Activated B cell treated with CpG ODN at 0.5 μM for 24 hours (primary cell): ENCODE measurements around the gene SLC48A1. TPM values are rescaled to one million over a fixed set of nuclear protein-coding genes. Genes with fewer than 3 reads are reported as not detected.

ENCODE experiments used
- ATAC-seq: fragments of 200-7000 bp; cut with Tn5 transposase; one replicate; pipeline ENCODE4 v1.10.0; 2021; ENCODE audit warnings: low read depth, mild to moderate bottlenecking, moderate library complexity
- CTCF ChIA-PET: fragments of 350-600 bp; sonication (Branson Sonifier 250); formaldehyde crosslinking; loops from one replicate; lab custom pipeline; 2021; ENCODE audit warnings: antibody characterized with exemption; lab: Charles Lee
- POLR2A ChIA-PET: fragments of 350-600 bp; sonication (Branson Sonifier 250); formaldehyde crosslinking; loops from one replicate; lab custom pipeline; 2021; ENCODE audit warnings: antibody characterized with exemption; lab: Charles Lee
- DNase-seq: peaks from one replicate; pipeline ENCODE4 v3.0.0; 2022
- H3K27ac Mint-ChIP-seq: one replicate; pipeline ENCODE4 v1.8.0; 2020; ENCODE audit warnings: mixed read lengths
- H3K27me3 Mint-ChIP-seq: one replicate; pipeline ENCODE4 v1.8.0; 2021; ENCODE audit warnings: mixed read lengths
- H3K36me3 Mint-ChIP-seq: one replicate; pipeline ENCODE4 v1.8.0; 2021; ENCODE audit warnings: low read depth, mixed read lengths
- H3K4me1 Mint-ChIP-seq: one replicate; pipeline ENCODE4 v1.8.0; 2021; ENCODE audit warnings: mixed read lengths
- H3K4me3 Mint-ChIP-seq: one replicate; pipeline ENCODE4 v1.8.0; 2020; ENCODE audit warnings: mild to moderate bottlenecking, mixed read lengths
- H3K9me3 Mint-ChIP-seq: one replicate; pipeline ENCODE4 v1.8.0; 2020; ENCODE audit warnings: mixed read lengths
- intact Hi-C: fragments of 100-400 bp; cut with micrococcal nuclease; formaldehyde crosslinking; loops from one replicate; pipeline ENCODE4 v1.15.1; 2024
- total RNA-seq: library from RNA; stranded (reverse); gene quantifications from 2 replicates; pipeline ENCODE4 v1.2.3, GENCODE V29; 2022
- TF ChIP-seq, protein P1 (sequence below): fragments of 200-600 bp; IDR thresholded peaks from one replicate; pipeline ENCODE4 v1.8.0; 2022; ENCODE audit warnings: antibody characterized with exemption, mild to moderate bottlenecking

The SLC48A1 gene
- total RNA-seq, 1 donor from 2014 or later: 12.8 TPM

DNA sequence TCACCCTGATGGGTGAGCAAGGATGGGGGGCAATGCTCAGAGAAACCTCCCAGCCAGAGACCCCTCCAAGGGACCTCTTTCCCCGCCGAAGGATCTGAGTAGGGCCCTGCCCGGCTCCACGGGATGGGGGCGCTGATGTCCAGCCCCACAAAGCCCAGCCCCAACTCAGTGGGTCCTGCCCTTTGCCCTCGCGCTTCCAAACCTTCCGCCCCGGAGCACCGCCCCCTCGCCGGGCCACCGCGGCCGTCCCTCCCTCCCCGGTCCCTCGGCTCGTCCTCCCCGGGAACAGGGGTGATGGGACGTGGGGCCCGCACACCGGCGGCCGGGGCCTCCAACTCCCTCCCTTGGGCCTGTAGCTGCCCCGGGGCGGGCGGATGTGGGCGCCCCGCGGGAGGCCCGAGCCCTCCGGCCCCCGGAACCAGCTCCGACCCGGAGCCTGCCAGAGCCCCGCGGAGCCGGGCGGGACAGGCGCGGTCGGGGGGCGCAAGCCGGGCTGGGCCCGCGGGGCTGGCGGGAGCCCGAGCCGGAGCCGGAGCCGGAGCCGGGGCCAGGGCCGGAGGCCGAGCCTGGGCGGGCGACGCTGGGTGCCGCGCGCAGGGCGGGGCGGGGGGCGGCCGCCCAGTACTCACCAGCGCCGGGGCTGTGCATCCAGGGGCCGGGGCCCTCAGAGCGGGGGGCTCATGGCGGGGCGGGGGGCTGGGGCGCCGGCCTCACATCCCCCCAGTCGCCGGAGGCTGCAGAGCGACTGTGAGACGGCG is 46.3 kb downstream of the SLC48A1 start:
- no peaks in the 10 kb centered on the region for H3K9me3 Mint-ChIP-seq
- H3K27me3 Mint-ChIP-seq: no peaks in the 10 kb centered on the region
- peak; percentile 59 for DNase-seq
- peak overlapping the region; percentile 89 for H3K4me3 Mint-ChIP-seq
- TF ChIP-seq, protein P1, sequence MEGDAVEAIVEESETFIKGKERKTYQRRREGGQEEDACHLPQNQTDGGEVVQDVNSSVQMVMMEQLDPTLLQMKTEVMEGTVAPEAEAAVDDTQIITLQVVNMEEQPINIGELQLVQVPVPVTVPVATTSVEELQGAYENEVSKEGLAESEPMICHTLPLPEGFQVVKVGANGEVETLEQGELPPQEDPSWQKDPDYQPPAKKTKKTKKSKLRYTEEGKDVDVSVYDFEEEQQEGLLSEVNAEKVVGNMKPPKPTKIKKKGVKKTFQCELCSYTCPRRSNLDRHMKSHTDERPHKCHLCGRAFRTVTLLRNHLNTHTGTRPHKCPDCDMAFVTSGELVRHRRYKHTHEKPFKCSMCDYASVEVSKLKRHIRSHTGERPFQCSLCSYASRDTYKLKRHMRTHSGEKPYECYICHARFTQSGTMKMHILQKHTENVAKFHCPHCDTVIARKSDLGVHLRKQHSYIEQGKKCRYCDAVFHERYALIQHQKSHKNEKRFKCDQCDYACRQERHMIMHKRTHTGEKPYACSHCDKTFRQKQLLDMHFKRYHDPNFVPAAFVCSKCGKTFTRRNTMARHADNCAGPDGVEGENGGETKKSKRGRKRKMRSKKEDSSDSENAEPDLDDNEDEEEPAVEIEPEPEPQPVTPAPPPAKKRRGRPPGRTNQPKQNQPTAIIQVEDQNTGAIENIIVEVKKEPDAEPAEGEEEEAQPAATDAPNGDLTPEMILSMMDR: no peak
- H3K27ac Mint-ChIP-seq: peak overlapping the region; percentile 93
- peak; percentile 32 for ATAC-seq
- intact Hi-C loops: loop anchor here (1.0 to 2.0 kb wide), 5 partner anchors 8 to 40 kb away; no protein-coding TSS in a partner anchor
- H3K4me1 Mint-ChIP-seq: peaks cover 65% of the 10 kb centered on the region
- ChIA-PET POLR2A (interaction anchor here (0.9 to 19.6 kb wide), 12 partner anchors 9 to 113 kb away, joined by 3 to 573 read pairs (median 4); partner anchors contain the start of genes RPAP3 and SLC48A1), CTCF (interaction anchor here (0.6 to 5.2 kb wide), 6 partner anchors 12 to 52 kb away, joined by 3 to 72 read pairs (median 24); no protein-coding TSS in a partner anchor)
- peaks cover 9% of the 10 kb centered on the region for H3K36me3 Mint-ChIP-seq

DNA sequence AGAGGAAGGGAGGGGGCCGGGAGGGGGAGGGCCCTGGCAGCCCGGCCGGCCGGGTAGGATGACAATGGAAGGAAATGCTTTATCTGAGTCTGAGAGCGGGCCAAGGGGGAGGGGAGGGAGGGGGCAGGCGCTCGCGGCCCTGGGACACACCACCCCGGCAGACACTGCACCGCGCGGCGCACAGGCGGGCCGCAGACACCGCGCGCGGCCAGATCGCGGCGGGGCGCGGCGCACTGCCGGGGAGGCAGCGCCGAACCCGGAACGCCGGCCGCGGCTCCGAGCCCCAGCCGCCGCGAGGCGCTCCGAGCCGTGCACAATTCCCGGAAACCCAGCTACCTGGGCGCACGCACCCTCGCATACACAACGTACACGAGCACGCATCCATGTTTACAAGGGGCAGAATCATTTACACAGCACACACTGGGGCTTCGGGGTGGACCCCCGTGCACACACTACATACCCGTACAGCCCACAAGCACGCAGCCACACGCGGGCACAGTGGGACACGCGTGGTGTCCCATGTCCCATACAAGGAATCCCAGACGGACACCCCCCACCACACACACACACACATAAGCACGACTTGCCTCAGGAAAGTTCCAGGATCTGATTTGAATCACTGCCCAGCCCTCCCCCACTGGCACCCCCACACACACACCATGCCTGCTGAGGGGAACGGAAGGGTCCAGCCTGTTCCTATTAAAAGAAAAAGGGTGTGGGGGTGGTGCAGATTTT is 47.0 kb downstream of the SLC48A1 start, which contains the start of gene HDAC7:
TSS of gene HDAC7 (minus strand) at position 8 of the 735 bp plus-strand sequence. CDS start 118 bp downstream, outside the sequence.
- Mint-ChIP-seq H3K4me1 (peaks cover 65% of the 10 kb centered on the region), H3K27ac (peak within 1 kb of the TSS; percentile 93), H3K9me3 (no peaks in the 10 kb centered on the region), H3K4me3 (peak within 1 kb of the TSS; percentile 89), H3K27me3 (no peaks in the 10 kb centered on the region), H3K36me3 (peaks cover 9% of the 10 kb centered on the region)
- intact Hi-C loops: loop anchor here (1.0 to 2.0 kb wide), 6 partner anchors 9 to 41 kb away; no protein-coding TSS in a partner anchor
- ChIA-PET CTCF (interaction anchor here (1.2 to 5.2 kb wide), 7 partner anchors 12 to 77 kb away, joined by 3 to 72 read pairs (median 21); no protein-coding TSS in a partner anchor), POLR2A (interaction anchor here (0.6 to 19.6 kb wide), 11 partner anchors 10 to 114 kb away, joined by 3 to 573 read pairs (median 4); partner anchors contain the start of genes RPAP3 and SLC48A1)
- TF ChIP-seq, protein P1: no peak
- peak; percentile 57 for DNase-seq
- ATAC-seq: peak; percentile 76

DNA sequence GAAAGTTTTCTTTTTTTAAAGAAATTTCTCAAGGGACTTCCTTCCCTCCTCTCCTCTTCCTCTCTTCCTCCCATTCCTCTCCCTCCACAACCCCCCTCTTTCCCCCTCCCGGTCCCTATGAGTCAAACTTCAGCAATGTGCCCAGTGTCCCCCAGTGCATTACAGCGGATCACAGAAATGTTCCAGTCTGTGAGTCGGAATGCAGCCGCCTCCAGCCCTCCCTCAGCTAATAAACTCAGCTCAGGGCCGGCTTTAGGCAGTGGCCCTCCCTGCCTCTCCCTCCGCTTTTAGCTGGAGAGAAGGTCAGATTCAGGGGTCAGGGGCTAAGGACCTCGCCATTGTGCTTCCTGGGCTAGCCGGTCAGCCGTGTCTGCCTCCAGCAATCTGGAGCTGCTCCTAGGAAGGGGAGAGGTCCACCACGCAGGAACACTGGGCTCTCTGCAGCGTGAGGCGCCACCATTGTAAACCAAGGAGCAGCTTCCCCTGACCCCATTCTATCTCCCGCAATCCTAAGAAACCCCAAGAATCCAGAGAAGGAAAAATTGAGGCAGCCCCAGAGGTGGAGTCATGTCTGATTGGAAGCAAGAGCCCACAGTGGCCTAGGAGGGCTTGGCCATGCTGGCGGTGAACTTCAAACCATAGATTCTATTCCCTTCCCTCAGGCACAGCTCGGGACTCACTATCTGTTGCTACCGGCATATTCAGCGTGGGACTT is 47.8 kb downstream of the SLC48A1 start:
- no peak for ATAC-seq
- TF ChIP-seq, protein P1: no peak
- POLR2A ChIA-PET: interaction anchor here (0.6 to 19.6 kb wide), 9 partner anchors 10 to 443 kb away, joined by 3 to 573 read pairs (median 4); partner anchors contain the start of gene RPAP3
- H3K27ac Mint-ChIP-seq: peak overlapping the region; percentile 90
- no peaks in the 10 kb centered on the region for H3K27me3 Mint-ChIP-seq
- CTCF ChIA-PET: interaction anchor here (1.2 to 5.2 kb wide), 4 partner anchors 13 to 78 kb away, joined by 3 to 72 read pairs (median 6); no protein-coding TSS in a partner anchor
- H3K9me3 Mint-ChIP-seq: no peaks in the 10 kb centered on the region
- DNase-seq: no peak
- H3K4me3 Mint-ChIP-seq: peak overlapping the region; percentile 89
- H3K36me3 Mint-ChIP-seq: peaks cover 9% of the 10 kb centered on the region
- H3K4me1 Mint-ChIP-seq: peaks cover 65% of the 10 kb centered on the region
- intact Hi-C loops: loop anchor here (1.0 kb wide), 1 partner anchor 23 kb away; no protein-coding TSS in a partner anchor

DNA sequence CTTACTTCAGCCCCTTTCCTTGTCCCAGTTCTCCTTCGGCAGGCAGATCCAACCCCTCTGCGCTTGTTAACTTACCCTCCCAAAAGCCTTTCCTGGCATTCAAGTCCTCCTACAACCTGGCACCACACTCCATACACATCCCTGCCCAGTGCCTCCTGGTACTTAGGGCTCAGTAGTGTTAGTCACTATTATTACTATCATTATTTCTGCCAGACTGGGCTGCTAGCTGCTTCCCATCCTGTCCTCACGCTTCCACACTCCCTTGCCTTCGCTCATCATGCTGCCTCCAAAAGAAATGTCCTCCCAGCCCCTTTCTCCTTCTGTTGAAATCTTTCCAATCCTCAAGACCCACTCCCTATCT is 48.3 kb downstream of the SLC48A1 start:
- ChIA-PET POLR2A (interaction anchor here (0.7 to 19.6 kb wide), 4 partner anchors 11 to 443 kb away, joined by 5 to 573 read pairs (median 56); no protein-coding TSS in a partner anchor), CTCF (interaction anchor here (1.2 to 5.2 kb wide), 4 partner anchors 13 to 79 kb away, joined by 3 to 72 read pairs (median 6); no protein-coding TSS in a partner anchor)
- peaks cover 64% of the 10 kb centered on the region for H3K4me1 Mint-ChIP-seq

More for the DNA sequence above, 48.3 kb downstream of the SLC48A1 start:
- Mint-ChIP-seq H3K27ac (peak overlapping the region; percentile 90), H3K36me3 (peaks cover 9% of the 10 kb centered on the region), H3K9me3 (no peaks in the 10 kb centered on the region), H3K4me3 (peak overlapping the region; percentile 35), H3K27me3 (no peaks in the 10 kb centered on the region)
- ATAC-seq (no peak), DNase-seq (no peak)
- intact Hi-C loops: no loop called here
- TF ChIP-seq, protein P1: no peak
